Measurements from ENCODE around the gene EIF4G1.

Gene EIF4G1

DNA sequence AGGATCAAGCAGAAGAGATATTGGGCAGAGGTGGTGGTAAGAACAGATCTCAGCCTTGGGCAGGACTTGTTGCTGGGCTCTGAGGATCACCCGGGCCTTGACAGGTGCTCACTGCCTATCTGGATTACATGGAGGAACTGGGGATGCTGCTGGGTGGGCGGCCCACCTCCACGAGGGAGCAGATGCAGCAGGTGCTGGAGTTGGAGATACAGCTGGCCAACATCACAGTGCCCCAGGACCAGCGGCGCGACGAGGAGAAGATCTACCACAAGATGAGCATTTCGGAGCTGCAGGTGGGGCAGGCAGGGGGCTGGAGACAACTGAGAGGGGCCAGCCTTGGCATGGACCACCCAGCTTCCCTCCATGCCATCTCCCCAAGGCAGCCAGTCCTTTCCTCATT lies 30.7 kb upstream of the EIF4G1 start:
- TF ChIP-seq, protein P1, sequence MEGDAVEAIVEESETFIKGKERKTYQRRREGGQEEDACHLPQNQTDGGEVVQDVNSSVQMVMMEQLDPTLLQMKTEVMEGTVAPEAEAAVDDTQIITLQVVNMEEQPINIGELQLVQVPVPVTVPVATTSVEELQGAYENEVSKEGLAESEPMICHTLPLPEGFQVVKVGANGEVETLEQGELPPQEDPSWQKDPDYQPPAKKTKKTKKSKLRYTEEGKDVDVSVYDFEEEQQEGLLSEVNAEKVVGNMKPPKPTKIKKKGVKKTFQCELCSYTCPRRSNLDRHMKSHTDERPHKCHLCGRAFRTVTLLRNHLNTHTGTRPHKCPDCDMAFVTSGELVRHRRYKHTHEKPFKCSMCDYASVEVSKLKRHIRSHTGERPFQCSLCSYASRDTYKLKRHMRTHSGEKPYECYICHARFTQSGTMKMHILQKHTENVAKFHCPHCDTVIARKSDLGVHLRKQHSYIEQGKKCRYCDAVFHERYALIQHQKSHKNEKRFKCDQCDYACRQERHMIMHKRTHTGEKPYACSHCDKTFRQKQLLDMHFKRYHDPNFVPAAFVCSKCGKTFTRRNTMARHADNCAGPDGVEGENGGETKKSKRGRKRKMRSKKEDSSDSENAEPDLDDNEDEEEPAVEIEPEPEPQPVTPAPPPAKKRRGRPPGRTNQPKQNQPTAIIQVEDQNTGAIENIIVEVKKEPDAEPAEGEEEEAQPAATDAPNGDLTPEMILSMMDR (IDR thresholded peaks at IDR 0.05; ENCODE audit: control extremely low read depth, extremely low read depth, low read depth, missing control alignments): no peak
- CTCF ChIA-PET: interaction anchor here (1.2 kb wide), 1 partner anchor 55 kb away, joined by 4 read pairs; no protein-coding TSS in a partner anchor
- peak; percentile 4 for DNase-seq (ENCODE audit: extremely low spot score)
- POLR2A ChIA-PET: no interaction called here

DNA sequence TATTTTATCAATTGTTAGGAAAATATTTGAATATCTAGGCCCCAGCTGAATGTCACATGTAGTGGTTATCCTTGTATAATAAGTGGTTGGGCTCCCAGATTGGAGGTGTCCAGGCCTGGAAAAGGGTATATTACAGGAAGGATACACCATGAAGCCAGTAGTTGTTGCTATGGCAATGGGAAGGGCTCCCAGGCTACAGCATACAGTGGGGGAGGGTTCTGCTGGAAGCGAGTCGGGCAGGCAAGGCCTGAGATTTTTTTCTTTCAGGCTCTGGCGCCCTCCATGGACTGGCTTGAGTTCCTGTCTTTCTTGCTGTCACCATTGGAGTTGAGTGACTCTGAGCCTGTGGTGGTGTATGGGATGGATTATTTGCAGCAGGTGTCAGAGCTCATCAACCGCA lies 29.7 kb upstream of the EIF4G1 start:
- ChIA-PET CTCF (interaction anchor here (3.4 kb wide), 1 partner anchor 58 kb away, joined by 20 read pairs; no protein-coding TSS in a partner anchor), POLR2A (no interaction called here)
- DNase-seq (ENCODE audit: extremely low spot score): peak; percentile 50
- TF ChIP-seq, protein P1 (IDR thresholded peaks at IDR 0.05; ENCODE audit: control extremely low read depth, extremely low read depth, low read depth, missing control alignments): peak; percentile 18

DNA sequence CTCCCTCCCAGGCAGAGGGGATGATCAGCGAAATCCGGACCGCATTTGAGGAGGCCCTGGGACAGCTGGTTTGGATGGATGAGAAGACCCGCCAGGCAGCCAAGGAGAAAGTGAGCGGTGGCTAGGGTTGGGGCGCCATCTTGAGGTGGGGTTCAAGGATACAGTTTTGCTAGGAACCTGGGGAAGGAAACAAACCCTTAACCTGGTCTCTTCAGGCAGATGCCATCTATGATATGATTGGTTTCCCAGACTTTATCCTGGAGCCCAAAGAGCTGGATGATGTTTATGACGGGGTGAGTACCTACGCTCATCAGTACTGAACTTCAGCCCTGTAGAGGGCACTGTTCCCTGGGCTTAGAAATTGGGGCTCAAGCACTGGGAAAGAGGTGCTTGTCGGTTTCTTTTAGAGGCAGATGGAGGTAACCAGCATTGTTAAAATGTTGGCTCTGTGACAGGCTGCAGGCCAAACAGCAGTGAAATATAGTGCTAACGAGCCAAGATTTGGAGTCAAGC lies 24.9 kb upstream of the EIF4G1 start:
- DNase-seq (ENCODE audit: extremely low spot score): peak; percentile 75
- ChIA-PET CTCF (interaction anchor here (0.7 to 2.0 kb wide), 14 partner anchors 9 to 393 kb away, joined by 3 to 16 read pairs (median 4); no protein-coding TSS in a partner anchor), POLR2A (no interaction called here)
- TF ChIP-seq, protein P1 (IDR thresholded peaks at IDR 0.05; ENCODE audit: control extremely low read depth, extremely low read depth, low read depth, missing control alignments): peak; percentile 27

DNA sequence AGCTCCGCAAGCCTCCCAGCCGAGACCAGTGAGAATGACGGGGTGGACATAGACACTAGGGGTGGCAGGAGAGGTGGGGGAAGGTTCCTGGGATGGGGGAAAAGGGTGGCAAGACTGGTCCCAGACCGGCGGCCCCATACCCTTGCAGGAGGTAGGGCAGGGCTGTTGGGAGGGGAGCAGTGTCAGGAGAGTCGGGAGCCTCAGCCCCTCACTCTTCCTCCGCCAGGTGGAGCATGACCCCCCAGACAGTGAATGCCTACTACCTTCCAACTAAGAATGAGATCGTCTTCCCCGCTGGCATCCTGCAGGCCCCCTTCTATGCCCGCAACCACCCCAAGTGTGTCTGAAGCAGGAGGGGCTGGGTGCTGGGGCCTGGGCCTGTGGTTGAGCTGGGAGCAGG lies 24.1 kb upstream of the EIF4G1 start:
- no peak for DNase-seq (ENCODE audit: extremely low spot score)
- POLR2A ChIA-PET: no interaction called here
- CTCF ChIA-PET: interaction anchor here (1.0 to 2.0 kb wide), 5 partner anchors 41 to 393 kb away, joined by 3 to 10 read pairs (median 4); no protein-coding TSS in a partner anchor
- TF ChIP-seq, protein P1 (IDR thresholded peaks at IDR 0.05; ENCODE audit: control extremely low read depth, extremely low read depth, low read depth, missing control alignments): no peak

DNA sequence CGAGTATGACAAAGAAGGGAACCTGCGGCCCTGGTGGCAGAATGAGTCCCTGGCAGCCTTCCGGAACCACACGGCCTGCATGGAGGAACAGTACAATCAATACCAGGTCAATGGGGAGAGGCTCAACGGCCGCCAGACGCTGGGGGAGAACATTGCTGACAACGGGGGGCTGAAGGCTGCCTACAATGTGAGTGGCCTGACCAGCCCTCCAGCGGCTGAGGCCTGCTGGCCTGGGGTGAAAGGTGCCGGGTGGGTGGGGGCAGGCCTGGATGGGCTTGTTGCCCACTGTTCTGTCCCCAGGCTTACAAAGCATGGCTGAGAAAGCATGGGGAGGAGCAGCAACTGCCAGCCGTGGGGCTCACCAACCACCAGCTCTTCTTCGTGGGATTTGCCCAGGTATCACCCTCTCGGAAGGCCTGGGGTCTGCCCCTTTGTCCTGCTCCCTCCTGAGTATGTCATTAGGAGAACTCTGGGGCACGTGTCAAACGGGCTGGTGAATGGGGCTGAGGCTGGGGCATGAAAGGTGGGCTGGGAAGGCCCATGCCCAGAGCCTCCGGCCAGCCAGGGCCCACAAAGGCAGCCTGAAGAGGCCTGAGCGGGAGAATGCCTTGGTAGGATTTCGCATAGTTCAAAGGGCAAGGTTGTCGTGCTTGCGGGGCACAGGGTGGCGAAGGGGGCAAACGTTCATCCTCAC lies 23.2 kb upstream of the EIF4G1 start:
- ChIA-PET POLR2A (no interaction called here), CTCF (interaction anchor here (1.0 to 1.6 kb wide), 3 partner anchors 41 to 394 kb away, joined by 3 to 4 read pairs (median 3); no protein-coding TSS in a partner anchor)
- no peak for DNase-seq (ENCODE audit: extremely low spot score)
- TF ChIP-seq, protein P1 (IDR thresholded peaks at IDR 0.05; ENCODE audit: control extremely low read depth, extremely low read depth, low read depth, missing control alignments): no peak

DNA sequence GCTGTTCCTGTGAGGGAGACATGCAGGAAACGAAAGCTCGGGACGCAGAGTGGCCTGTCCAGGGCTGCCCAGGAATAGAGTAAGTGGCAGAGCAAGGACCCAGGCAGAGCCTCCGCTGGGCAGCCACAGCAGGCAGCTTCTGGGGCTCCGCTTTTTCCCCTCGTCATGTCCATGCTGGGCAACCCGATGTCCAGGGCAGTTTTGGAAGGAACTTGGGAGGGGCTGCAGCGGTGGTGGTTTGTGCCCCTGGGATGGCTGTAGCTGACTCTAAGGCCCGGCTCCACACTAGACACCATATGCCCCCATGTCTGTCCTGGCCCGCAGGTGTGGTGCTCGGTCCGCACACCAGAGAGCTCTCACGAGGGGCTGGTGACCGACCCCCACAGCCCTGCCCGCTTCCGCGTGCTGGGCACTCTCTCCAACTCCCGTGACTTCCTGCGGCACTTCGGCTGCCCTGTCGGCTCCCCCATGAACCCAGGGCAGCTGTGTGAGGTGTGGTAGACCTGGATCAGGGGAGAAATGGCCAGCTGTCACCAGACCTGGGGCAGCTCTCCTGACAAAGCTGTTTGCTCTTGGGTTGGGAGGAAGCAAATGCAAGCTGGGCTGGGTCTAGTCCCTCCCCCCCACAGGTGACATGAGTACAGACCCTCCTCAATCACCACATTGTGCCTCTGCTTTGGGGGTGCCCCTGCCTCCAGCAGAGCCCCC lies 22.5 kb upstream of the EIF4G1 start:
- ChIA-PET POLR2A (no interaction called here), CTCF (interaction anchor here (1.2 to 1.8 kb wide), 4 partner anchors 42 to 396 kb away, joined by 3 to 4 read pairs (median 3); no protein-coding TSS in a partner anchor)
- TF ChIP-seq, protein P1 (IDR thresholded peaks at IDR 0.05; ENCODE audit: control extremely low read depth, extremely low read depth, low read depth, missing control alignments): no peak
- DNase-seq (ENCODE audit: extremely low spot score): no peak
